NB4 (cell line): ENCODE data around the gene GABRG3.

Experiments used
- POLR2A ChIP-seq: IDR thresholded peaks from 2 replicates; pipeline ENCODE4 v1.6.1; 2011; ENCODE audit warnings: mild to moderate bottlenecking; ENCODE audit not compliant: insufficient read length; ENCODE audit errors: extremely low read depth
- TF ChIP-seq, protein P1 (sequence below): IDR thresholded peaks from one replicate; pipeline ENCODE4 v1.5.1; 2012; ENCODE audit warnings: low read depth, low read length

GRCh38 chr15:27238707-27239423, 267.9 kb downstream of the GABRG3 start:
- TF ChIP-seq, protein P1, sequence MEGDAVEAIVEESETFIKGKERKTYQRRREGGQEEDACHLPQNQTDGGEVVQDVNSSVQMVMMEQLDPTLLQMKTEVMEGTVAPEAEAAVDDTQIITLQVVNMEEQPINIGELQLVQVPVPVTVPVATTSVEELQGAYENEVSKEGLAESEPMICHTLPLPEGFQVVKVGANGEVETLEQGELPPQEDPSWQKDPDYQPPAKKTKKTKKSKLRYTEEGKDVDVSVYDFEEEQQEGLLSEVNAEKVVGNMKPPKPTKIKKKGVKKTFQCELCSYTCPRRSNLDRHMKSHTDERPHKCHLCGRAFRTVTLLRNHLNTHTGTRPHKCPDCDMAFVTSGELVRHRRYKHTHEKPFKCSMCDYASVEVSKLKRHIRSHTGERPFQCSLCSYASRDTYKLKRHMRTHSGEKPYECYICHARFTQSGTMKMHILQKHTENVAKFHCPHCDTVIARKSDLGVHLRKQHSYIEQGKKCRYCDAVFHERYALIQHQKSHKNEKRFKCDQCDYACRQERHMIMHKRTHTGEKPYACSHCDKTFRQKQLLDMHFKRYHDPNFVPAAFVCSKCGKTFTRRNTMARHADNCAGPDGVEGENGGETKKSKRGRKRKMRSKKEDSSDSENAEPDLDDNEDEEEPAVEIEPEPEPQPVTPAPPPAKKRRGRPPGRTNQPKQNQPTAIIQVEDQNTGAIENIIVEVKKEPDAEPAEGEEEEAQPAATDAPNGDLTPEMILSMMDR, result no peak
- TF ChIP-seq POLR2A, result no peak
